HepG2 (cell line): ENCODE results near the gene STEAP3. TPM values are rescaled to one million over a fixed set of nuclear protein-coding genes. Genes with fewer than 3 reads are reported as not detected.

Source experiments
- CREBL2 ChIP-seq: sonication (generic); formaldehyde crosslinking; IDR thresholded peaks from 2 replicates; pipeline ENCODE4 v1.8.1; 2023; ENCODE audit warnings: missing genetic modification reagents, mild to moderate bottlenecking, borderline replicate concordance
- FOXK2 ChIP-seq: fragments of 450-650 bp; IDR thresholded peaks from 2 replicates; pipeline ENCODE4 v1.6.1; 2016
- GTF3A ChIP-seq: sonication (generic); formaldehyde crosslinking; conservative IDR thresholded peaks from 2 replicates; pipeline ENCODE4 v1.4.0; 2020; ENCODE audit warnings: mild to moderate bottlenecking, missing genetic modification reagents
- HDAC6 ChIP-seq: fragments of 200-600 bp; sonication (generic); IDR thresholded peaks from 2 replicates; pipeline ENCODE4 v1.7.0; 2017; ENCODE audit warnings: mild to moderate bottlenecking, antibody characterized with exemption, low read length, low read depth
- HMG20A ChIP-seq: IDR thresholded peaks from 2 replicates; pipeline ENCODE4 v1.6.1; 2016; ENCODE audit warnings: borderline replicate concordance
- KDM5A ChIP-seq: fragments of 200-600 bp; sonication (generic); IDR thresholded peaks from 2 replicates; pipeline ENCODE4 v1.7.0; 2018; ENCODE audit warnings: antibody characterized with exemption, mild to moderate bottlenecking, low read length, borderline replicate concordance
- LCORL ChIP-seq, 2 experiments: fragments of 450-650 bp in 1 of 2; sonication (generic) in 1 of 2; formaldehyde crosslinking in 1 of 2; IDR thresholded peaks; 2 replicates each; pipeline versions ENCODE4 v1.5.0 to v1.6.1; 2017 to 2020; ENCODE audit warnings: antibody characterized with exemption in 1 of 2, missing genetic modification reagents in 1 of 2
- MIER2 ChIP-seq: IDR thresholded peaks from 2 replicates; pipeline ENCODE4 v1.6.1; 2016; ENCODE audit warnings: missing biosample characterization, missing genetic modification reagents
- TBX3 ChIP-seq: fragments of 450-650 bp; IDR thresholded peaks from 2 replicates; pipeline ENCODE4 v1.6.1; 2017; ENCODE audit warnings: antibody characterized with exemption, mild to moderate bottlenecking, inconsistent platforms, borderline replicate concordance
- TGIF2 ChIP-seq: IDR thresholded peaks from 2 replicates; pipeline ENCODE4 v1.6.1; 2016; ENCODE audit warnings: control low read depth, missing compliant biosample characterization
- WIZ ChIP-seq: sonication (generic); formaldehyde crosslinking; IDR thresholded peaks from 2 replicates; pipeline ENCODE4 v1.5.1; 2020; ENCODE audit warnings: mild to moderate bottlenecking, missing genetic modification reagents
- ZNF552 ChIP-seq: sonication (generic); formaldehyde crosslinking; IDR thresholded peaks from 2 replicates; pipeline ENCODE4 v1.9.0; 2022; ENCODE audit warnings: missing genetic modification reagents, mild to moderate bottlenecking, borderline replicate concordance
- ZNF615 ChIP-seq: sonication (generic); formaldehyde crosslinking; IDR thresholded peaks from 2 replicates; pipeline ENCODE4 v1.5.0; 2020; ENCODE audit warnings: mild to moderate bottlenecking, missing genetic modification reagents, borderline replicate concordance
- ZNF616 ChIP-seq: sonication (generic); formaldehyde crosslinking; IDR thresholded peaks from 2 replicates; pipeline ENCODE4 v1.5.0; 2020; ENCODE audit warnings: low read depth, mild to moderate bottlenecking, missing genetic modification reagents
- ZNF724P ChIP-seq: sonication (generic); formaldehyde crosslinking; IDR thresholded peaks from 2 replicates; pipeline ENCODE4 v1.8.0; 2022; ENCODE audit warnings: missing genetic modification reagents, borderline replicate concordance
- polyA plus RNA-seq, 8 experiments: library from polyadenylated mRNA; depleted of rRNA in 3 of 8; stranded (reverse) in 7 of 8; unstranded in 1 of 8; fragments of >200 nt; fragmentation: Illumina TruSeq in 4 of 8; extraction: Trizol in 4 of 8; gene quantifications; 2 replicates each; pipeline versions ENCODE4 v1.2.1 to v1.2.3, GENCODE V29; 2011 to 2016; ENCODE audit warnings: low read depth in 4 of 8, missing spikeins in 1 of 8, mixed read lengths in 1 of 8; ENCODE audit not compliant: insufficient read depth in 1 of 8
- total RNA-seq, 5 experiments: library from RNA; depleted of rRNA; stranded (reverse); fragments of >200 nt; fragmentation: Illumina TruSeq; extraction: Trizol; gene quantifications; 2 replicates each; pipeline ENCODE4 v1.2.3, GENCODE V29; 2016; ENCODE audit warnings: low read depth in 1 of 5
- TF ChIP-seq, protein P1 (sequence below), 2 experiments: fragments of 450-650 bp in 1 of 2; sonication (generic) in 1 of 2; formaldehyde crosslinking in 1 of 2; IDR thresholded peaks; 2 replicates each; pipeline versions ENCODE4 v1.6.1 to v1.8.0; 2016 to 2022; ENCODE audit warnings: antibody characterized with exemption in 1 of 2, mild to moderate bottlenecking in 1 of 2, missing genetic modification reagents in 1 of 2
- TF ChIP-seq, protein P2 (sequence below): sonication (generic); formaldehyde crosslinking; conservative IDR thresholded peaks from 2 replicates; pipeline ENCODE4 v1.4.0; 2020; ENCODE audit warnings: missing genetic modification reagents

STEAP3 gene
- total and polyA plus RNA-seq, 2 of the 13 experiments (the other 11 are each of a cell fraction or from before 2014, with no cell fraction given) = 7.3 to 21.1 TPM

GRCh38 chr2:119234021-119235019 is 10.7 kb downstream of the STEAP3 start (continued):
- TF ChIP-seq TGIF2 (CRISPR knock-in tag) (no peak), CREBL2 (CRISPR knock-in tag) (no peak), KDM5A (no peak), TBX3 (no peak), GTF3A (CRISPR knock-in tag) (no peak), ZNF552 (CRISPR knock-in tag) (no peak), HMG20A (CRISPR knock-in tag) (no peak), HDAC6 (no peak), MIER2 (peak; percentile 95), ZNF616 (CRISPR knock-in tag) (no peak), WIZ (CRISPR knock-in tag) (no peak), FOXK2 (no peak), LCORL (IDR thresholded peaks at IDR 0.05) (no peak), LCORL (CRISPR knock-in tag; IDR thresholded peaks at IDR 0.05) (no peak), ZNF724P (CRISPR knock-in tag) (no peak), ZNF615 (CRISPR knock-in tag) (no peak)
- TF ChIP-seq, protein P1, sequence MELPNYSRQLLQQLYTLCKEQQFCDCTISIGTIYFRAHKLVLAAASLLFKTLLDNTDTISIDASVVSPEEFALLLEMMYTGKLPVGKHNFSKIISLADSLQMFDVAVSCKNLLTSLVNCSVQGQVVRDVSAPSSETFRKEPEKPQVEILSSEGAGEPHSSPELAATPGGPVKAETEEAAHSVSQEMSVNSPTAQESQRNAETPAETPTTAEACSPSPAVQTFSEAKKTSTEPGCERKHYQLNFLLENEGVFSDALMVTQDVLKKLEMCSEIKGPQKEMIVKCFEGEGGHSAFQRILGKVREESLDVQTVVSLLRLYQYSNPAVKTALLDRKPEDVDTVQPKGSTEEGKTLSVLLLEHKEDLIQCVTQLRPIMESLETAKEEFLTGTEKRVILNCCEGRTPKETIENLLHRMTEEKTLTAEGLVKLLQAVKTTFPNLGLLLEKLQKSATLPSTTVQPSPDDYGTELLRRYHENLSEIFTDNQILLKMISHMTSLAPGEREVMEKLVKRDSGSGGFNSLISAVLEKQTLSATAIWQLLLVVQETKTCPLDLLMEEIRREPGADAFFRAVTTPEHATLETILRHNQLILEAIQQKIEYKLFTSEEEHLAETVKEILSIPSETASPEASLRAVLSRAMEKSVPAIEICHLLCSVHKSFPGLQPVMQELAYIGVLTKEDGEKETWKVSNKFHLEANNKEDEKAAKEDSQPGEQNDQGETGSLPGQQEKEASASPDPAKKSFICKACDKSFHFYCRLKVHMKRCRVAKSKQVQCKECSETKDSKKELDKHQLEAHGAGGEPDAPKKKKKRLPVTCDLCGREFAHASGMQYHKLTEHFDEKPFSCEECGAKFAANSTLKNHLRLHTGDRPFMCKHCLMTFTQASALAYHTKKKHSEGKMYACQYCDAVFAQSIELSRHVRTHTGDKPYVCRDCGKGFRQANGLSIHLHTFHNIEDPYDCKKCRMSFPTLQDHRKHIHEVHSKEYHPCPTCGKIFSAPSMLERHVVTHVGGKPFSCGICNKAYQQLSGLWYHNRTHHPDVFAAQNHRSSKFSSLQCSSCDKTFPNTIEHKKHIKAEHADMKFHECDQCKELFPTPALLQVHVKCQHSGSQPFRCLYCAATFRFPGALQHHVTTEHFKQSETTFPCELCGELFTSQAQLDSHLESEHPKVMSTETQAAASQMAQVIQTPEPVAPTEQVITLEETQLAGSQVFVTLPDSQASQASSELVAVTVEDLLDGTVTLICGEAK (IDR thresholded peaks at IDR 0.05) = no peak
- TF ChIP-seq, protein P1 (CRISPR knock-in tag; IDR thresholded peaks at IDR 0.05) = no peak
- TF ChIP-seq, protein P2, sequence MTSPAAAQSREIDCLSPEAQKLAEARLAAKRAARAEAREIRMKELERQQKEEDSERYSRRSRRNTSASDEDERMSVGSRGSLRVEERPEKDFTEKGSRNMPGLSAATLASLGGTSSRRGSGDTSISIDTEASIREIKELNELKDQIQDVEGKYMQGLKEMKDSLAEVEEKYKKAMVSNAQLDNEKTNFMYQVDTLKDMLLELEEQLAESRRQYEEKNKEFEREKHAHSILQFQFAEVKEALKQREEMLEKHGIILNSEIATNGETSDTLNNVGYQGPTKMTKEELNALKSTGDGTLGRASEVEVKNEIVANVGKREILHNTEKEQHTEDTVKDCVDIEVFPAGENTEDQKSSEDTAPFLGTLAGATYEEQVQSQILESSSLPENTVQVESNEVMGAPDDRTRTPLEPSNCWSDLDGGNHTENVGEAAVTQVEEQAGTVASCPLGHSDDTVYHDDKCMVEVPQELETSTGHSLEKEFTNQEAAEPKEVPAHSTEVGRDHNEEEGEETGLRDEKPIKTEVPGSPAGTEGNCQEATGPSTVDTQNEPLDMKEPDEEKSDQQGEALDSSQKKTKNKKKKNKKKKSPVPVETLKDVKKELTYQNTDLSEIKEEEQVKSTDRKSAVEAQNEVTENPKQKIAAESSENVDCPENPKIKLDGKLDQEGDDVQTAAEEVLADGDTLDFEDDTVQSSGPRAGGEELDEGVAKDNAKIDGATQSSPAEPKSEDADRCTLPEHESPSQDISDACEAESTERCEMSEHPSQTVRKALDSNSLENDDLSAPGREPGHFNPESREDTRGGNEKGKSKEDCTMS (CRISPR knock-in tag) = no peak
